B cell (primary cell): ENCODE measurements around the gene PTGDR2.

ENCODE experiments used
- CTCF ChIP-seq: fragments of 200-600 bp; IDR thresholded peaks from one replicate; pipeline ENCODE4 v1.8.0; 2022; ENCODE audit warnings: antibody characterized with exemption, mild to moderate bottlenecking
- EZH2 ChIP-seq: IDR thresholded peaks from 2 replicates; pipeline ENCODE4 v1.6.1; 2012; ENCODE audit warnings: borderline replicate concordance, low read depth, mild to moderate bottlenecking, moderate library complexity, low read length; ENCODE audit not compliant: insufficient read depth, poor library complexity, severe bottlenecking

GRCh38 chr11:60869451-60869825 is 13.7 kb upstream of the PTGDR2 start:
- TF ChIP-seq CTCF (no peak), EZH2 (no peak)
